GM18858 (cell line): ENCODE data around the gene TRAF7.

Source experiments
- ATAC-seq: cut with Tn5 transposase; IDR thresholded peaks from one replicate; pipeline ENCODE4 v1.9.1; 2021; ENCODE audit not compliant: unreplicated experiment

Gene TRAF7

DNA sequence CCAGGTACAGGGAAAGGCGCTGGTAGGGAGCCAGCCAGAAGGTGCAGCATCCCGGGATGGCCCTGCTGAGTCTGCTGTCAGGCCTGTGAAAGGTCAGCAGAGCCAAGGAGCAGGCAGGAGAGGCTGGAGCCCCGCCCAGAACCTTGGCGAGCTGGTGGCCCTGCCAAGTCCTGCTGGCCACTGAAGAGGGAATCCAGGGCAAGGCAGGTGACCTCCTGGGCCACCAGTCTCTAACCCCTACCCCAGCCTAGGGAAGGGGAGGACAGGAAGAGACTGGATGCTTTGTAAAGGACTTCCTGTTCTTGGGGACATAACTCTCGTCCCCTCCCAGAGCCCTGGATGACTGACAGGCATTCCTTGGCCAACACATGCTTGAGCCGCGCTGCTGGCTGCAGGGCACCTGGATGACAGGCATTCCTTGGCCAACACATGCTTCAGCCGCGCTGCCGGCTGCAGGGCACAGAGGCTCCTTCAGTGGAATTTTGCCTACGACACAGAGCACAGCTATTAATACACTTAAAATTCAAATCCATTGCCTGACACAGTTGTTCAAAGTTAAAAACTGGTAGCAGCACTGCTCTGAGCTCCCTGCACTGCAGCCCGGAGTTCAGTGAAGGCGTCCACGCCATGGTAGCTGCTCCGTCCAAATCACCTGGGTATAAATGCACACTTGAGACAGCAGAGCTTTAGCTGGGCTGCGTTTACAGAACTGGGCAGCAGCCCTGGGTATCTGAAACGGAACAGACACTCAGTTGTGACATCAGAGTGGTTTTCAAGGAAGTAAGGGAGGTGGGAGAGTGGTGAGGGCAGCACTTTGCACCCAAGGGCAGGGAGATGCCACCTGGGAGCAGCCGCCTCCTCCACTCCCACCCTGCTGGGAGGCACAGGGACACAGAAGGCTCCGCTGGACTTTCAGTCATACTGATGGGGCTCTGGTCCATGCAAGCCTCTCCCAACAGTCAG lies 57.1 kb downstream of the TRAF7 start:
- no peak for ATAC-seq

DNA sequence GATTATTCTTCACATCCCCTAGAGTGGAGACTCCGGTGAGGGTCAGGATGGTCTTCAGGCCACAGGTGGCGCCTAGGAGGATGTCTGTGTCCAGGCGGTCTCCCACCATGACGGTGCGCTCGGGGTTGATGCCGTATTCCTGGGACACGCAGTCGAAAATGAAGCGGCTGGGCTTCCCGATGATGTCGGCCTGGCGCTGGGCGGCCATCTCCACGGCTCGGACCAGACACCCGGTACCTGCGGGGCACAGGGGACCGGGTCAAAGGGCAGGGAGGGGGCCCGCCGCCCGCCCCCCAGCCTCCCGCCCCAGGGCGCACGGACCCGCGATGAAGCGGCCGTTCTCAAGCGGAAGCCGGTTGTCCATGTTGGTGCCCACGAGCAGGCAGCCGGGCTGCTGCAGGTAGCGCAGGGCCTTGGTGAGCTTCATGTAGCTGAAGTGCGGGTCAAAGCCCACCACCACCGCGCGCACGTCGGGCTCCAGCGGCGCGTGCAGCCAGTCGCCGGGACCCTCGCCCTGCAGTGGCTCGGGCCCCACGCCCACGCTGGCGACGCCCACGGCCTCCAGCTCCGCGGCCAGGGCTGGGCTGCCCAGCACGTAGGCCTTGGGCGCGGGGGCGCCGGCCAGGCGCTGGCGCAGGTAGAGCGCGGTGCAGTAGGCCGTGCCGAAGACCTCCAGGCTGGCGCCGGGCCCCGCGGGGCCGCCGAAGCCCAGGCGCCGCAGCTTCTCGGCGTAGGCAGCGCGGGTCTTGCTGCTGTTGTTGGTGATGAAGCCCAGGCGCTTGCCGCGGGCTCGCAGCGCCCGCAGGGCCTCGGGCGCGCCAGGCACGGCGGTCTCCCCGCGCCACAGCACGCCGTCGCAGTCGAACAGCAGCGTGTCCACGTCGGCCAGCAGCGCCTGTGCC lies 58.5 kb downstream of the TRAF7 start:
- ATAC-seq, result peak; percentile 10

- ATAC-seq, result no peak
These were observed 59.1 kb downstream of the TRAF7 start, which contains the start of gene PGP for GRCh38 chr16:2214719-2214968. PGP (minus strand) TSS chr16:2214840; CDS start chr16:2214777, 63 bp downstream.

DNA sequence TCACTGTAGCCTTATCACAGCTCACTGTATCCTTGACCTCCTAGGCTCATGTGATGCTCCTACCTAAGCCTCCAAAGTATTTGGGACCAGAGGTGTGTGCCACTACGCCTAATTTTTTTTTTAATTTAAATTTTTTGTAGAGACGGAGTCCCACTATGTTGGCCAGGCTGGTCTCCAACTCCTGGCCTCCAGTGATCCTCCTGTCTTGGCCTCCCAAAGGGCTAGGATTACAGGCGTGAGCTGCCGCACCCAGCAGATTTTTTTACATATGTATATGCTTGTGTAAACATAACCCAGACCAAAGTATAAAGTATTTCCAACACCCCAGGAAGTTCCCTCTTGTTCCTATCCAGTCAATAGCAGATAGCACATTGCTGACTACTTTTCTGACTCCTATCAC lies 60.7 kb downstream of the TRAF7 start:
- ATAC-seq, result no peak

DNA sequence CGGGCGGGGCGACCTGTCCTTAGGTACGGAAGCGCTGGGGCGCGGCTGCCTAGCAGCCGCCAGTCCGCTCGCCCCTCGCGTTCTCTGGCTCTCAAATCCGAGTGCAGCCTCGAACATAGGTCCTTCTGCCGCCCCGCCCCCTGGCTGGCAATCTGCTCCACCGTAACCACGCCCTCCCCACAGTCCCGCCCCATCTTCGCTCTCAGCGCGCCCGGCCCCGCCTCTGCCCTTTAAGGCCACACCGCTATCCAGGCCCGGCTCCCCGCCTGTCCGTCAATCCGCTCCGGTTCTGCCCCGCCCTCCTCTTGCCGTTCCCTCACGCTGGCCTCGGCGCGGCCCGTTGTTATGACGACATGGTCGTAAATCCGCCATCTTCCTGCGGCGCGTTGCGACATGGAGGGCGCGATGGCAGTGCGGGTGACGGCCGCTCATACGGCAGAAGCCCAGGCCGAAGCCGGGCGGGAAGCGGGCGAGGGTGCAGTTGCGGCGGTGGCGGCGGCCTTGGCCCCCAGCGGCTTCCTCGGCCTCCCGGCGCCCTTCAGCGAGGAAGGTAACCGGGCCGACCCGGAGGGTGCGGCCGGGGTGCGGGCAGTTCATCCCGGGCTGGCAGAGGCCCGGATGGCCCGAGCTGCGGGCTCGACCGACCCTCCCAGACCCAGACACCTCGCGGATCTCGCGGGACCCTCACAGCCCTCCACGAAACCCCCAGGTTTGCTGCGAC lies 67.8 kb downstream of the TRAF7 start, which contains the start of gene E4F1:
TSS of gene E4F1 (plus strand) at position 371 of the 721 bp plus-strand sequence. CDS start at position 394, 23 bp downstream.
- ATAC-seq, result peak; percentile 68

DNA sequence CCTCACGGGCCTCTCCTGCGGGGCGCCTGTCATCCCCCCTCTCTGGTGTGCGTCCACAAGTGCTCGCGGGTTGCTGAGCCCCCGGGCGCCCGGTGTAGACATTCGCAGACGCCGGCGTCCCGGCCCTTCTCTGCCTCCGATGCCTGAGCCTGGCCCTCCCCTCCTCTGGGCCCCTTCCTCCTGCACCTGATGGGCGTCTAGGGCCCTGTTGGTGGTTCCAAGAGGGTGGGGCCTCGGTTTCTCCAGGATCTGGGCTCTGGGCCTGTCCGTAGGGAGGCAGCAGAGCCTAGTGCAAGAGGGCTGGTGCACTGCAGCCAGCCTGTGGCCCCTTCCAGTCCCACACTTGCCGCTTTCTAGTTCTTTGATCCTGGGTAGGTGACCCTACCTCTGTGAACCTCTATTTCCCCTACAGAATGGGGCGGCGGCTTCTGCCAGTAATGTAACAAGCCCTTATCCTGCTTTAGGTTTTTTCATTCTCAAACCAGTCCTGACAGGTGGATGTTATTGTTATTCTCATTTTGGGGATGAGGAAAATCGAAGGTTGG lies 68.4 kb downstream of the TRAF7 start:
- peak; percentile 2 for ATAC-seq

GRCh38 chr16:2226245-2226793 lies 70.7 kb downstream of the TRAF7 start:
- no peak for ATAC-seq

DNA sequence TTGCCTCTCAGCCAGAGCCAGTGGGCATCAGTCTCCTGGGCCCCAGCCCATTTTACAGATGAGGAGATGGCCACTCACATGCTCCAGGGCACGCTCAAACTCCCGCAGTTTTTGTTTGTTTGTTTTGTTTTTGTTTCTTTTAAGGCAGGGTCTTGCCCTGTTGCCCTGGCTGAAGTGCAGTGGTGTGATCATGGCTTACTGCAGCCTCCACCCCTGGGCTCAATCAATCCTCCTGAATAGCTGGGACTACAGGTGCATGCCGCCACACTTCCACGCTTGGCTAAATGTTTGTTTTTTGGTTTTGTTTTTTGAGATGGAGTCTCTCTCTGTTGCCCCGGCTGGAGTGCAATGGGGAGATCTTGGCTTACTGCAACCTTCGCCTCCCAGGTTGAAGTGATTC lies 71.3 kb downstream of the TRAF7 start:
- ATAC-seq, result no peak
